ENCODE results near the gene MARCHF11.

The MARCHF11 gene

DNA sequence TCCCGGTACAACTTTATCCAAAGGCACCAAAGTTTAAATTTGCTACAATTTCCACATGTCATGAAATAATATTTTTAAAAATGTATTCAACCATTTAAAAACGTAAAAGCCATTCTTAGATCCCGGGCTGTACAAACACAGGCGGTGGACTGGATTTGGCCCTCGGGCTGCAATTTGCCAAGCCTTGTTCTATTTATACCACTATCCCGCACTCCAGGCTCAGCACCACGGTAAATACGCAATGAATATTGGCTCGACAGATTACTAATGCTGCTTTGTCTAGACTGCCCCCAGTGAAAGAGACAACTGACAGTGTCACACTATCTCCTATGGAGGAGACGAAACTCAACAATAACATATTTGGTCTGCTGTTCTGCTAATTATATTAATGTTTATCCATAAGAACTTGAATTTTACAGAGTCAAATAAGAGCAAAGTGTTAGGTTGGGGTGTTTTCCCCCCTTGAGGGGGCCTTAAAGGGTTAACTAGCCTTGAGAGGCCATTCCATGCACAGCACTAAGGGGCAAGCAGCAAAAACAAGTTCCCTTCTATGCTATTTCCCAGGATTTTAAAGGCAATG is 98.1 kb downstream of the MARCHF11 start:
- no peak for FAIRE-seq
- DNase-seq (ENCODE audit: insufficient read length): no peak
- no peak for TF ChIP-seq POLR2AphosphoS5 (IDR thresholded peaks at IDR 0.05; ENCODE audit: low read depth, low read length)

GRCh38 chr5:16076657-16077056 is 102.9 kb downstream of the MARCHF11 start:
- DNase-seq (ENCODE audit: insufficient read length) (no peak), FAIRE-seq (no peak)
- TF ChIP-seq POLR2AphosphoS5 (IDR thresholded peaks at IDR 0.05; ENCODE audit: low read depth, low read length) (no peak), POLR2A (IDR thresholded peaks at IDR 0.05; ENCODE audit: low read depth, low read length) (no peak), TAF1 (IDR thresholded peaks at IDR 0.05; ENCODE audit: borderline replicate concordance, low read depth, low read length) (no peak)

- DNase-seq (ENCODE audit: insufficient read length) (no peak), FAIRE-seq (no peak)
- TF ChIP-seq TAF1 (IDR thresholded peaks at IDR 0.05; ENCODE audit: borderline replicate concordance, low read depth, low read length): no peak
- TF ChIP-seq POLR2AphosphoS5 (IDR thresholded peaks at IDR 0.05; ENCODE audit: low read depth, low read length): no peak
- TF ChIP-seq POLR2A (IDR thresholded peaks at IDR 0.05; ENCODE audit: low read depth, low read length): no peak
Observed at GRCh38 chr5:16074358-16074757, 105.2 kb downstream of the MARCHF11 start.

DNA sequence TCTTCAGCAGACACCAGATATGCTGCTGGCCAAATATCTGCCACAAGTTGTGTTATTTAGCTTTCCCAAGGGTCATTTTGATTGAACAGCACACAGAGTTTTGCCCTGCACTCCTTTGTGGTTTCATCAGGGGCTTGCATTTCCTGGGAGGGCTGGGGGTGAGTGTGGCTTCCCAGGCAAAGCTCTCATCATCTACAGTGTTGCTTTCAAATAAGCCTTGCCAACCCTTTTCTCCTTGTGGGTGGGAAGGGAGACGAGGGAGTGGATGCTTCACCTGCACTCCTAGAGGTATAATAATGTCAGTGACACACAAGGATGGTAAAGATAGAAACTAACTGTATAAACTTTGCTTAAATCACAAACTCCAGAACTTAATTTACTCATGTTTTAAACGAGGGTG is 107.0 kb downstream of the MARCHF11 start:
- DNase-seq (ENCODE audit: insufficient read length): no peak
- FAIRE-seq: no peak
- TF ChIP-seq POLR2A (IDR thresholded peaks at IDR 0.05; ENCODE audit: low read depth, low read length) (no peak), POLR2AphosphoS5 (IDR thresholded peaks at IDR 0.05; ENCODE audit: low read depth, low read length) (no peak), TAF1 (IDR thresholded peaks at IDR 0.05; ENCODE audit: borderline replicate concordance, low read depth, low read length) (no peak)

GRCh38 chr5:16067415-16067814 is 112.2 kb downstream of the MARCHF11 start:
- DNase-seq (ENCODE audit: insufficient read length): no peak
- no peak for FAIRE-seq
- TF ChIP-seq POLR2AphosphoS5 (IDR thresholded peaks at IDR 0.05; ENCODE audit: low read depth, low read length): no peak
- no peak for TF ChIP-seq POLR2A (IDR thresholded peaks at IDR 0.05; ENCODE audit: low read depth, low read length)
- no peak for TF ChIP-seq TAF1 (IDR thresholded peaks at IDR 0.05; ENCODE audit: borderline replicate concordance, low read depth, low read length)

DNA sequence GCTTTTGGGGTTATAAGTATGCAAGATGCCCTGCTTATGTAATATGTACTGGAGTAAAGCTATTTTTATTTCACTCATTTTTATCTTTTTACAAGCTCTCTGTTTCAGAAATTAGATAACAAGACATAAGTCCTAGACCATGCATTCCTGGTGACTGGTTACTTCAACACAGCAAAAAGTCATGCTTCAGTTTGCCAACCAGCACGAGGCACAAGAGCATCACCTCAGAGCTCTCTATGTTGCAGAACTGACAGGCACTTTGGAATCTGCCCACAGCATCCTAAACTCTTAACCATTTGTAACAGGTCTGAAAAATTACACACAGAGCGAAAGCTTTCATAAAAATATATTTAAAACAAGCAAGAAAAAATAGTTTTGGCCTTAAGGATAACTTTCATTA is 112.8 kb downstream of the MARCHF11 start:
- FAIRE-seq (no peak), DNase-seq (ENCODE audit: insufficient read length) (no peak)
- TF ChIP-seq TAF1 (IDR thresholded peaks at IDR 0.05; ENCODE audit: borderline replicate concordance, low read depth, low read length): no peak
- no peak for TF ChIP-seq POLR2A (IDR thresholded peaks at IDR 0.05; ENCODE audit: low read depth, low read length)
- no peak for TF ChIP-seq POLR2AphosphoS5 (IDR thresholded peaks at IDR 0.05; ENCODE audit: low read depth, low read length)

DNA sequence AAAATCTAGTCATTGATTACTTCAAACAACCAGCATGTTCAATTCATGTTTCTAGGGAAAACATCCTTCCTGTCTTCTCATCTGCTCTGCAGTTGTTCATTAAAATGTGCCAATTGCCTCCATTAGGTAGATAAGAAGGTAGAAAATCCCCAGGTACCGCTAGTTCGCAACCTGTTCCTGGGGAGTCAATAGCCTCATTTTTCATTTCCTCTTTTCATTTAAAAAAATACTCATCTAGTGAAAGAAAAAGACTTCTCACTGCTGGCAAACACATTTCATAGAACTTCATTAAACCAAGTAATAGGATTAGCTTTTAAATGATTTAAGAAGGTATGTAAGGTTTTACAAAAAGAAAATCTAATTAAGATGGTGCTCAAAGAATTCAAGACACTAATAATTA is 113.3 kb downstream of the MARCHF11 start:
- no peak for DNase-seq (ENCODE audit: insufficient read length)
- TF ChIP-seq TAF1 (IDR thresholded peaks at IDR 0.05; ENCODE audit: borderline replicate concordance, low read depth, low read length): no peak
- no peak for TF ChIP-seq POLR2AphosphoS5 (IDR thresholded peaks at IDR 0.05; ENCODE audit: low read depth, low read length)
- FAIRE-seq: no peak

GRCh38 chr5:16065831-16066230 is 113.8 kb downstream of the MARCHF11 start:
- FAIRE-seq: no peak
- no peak for DNase-seq (ENCODE audit: insufficient read length)
- TF ChIP-seq POLR2A (IDR thresholded peaks at IDR 0.05; ENCODE audit: low read depth, low read length) (no peak), TAF1 (IDR thresholded peaks at IDR 0.05; ENCODE audit: borderline replicate concordance, low read depth, low read length) (no peak), POLR2AphosphoS5 (IDR thresholded peaks at IDR 0.05; ENCODE audit: low read depth, low read length) (no peak)

DNA sequence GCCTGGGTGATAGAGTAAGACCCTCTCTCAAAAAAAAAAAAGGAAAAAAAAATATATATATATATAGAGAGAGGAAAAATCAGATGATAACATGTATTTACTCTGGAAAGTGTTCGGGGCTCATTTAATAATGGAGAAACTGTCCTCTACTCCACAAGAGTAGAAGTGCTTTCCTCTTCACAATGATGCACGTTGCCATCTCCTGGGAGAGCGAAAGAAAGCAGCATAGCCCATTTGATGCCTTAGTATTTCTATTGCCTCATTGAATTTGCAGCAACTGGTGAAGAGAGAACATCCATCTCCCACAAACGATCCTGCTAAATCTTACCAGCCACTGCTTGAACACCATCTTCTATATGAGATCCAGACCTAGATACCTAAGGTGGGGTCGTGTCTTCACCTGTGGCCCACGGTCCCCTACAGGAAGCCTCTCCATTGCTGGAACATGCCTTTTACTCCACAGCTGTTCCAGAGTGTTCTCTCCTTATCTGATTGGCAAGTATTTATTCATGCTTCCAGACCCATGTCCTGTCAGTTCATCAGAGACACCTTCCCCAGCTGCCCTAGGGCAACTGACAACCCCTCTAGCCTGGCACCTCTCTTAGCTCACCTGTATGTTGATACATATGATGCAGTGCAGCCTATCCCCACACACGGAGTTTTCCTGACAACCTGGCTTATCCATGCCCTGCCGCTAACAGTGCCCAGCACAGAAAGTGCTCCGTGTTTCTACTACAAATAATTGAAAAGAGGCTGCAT is 115.3 kb downstream of the MARCHF11 start:
- no peak for FAIRE-seq
- TF ChIP-seq POLR2AphosphoS5 (IDR thresholded peaks at IDR 0.05; ENCODE audit: low read depth, low read length): no peak
- no peak for TF ChIP-seq TAF1 (IDR thresholded peaks at IDR 0.05; ENCODE audit: borderline replicate concordance, low read depth, low read length)

GRCh38 chr5:16061163-16061562 is 118.4 kb downstream of the MARCHF11 start:
- no peak for FAIRE-seq
- TF ChIP-seq POLR2AphosphoS5 (IDR thresholded peaks at IDR 0.05; ENCODE audit: low read depth, low read length) (no peak), TAF1 (IDR thresholded peaks at IDR 0.05; ENCODE audit: borderline replicate concordance, low read depth, low read length) (no peak), POLR2A (IDR thresholded peaks at IDR 0.05; ENCODE audit: low read depth, low read length) (no peak)
- no peak for DNase-seq (ENCODE audit: insufficient read length)

More for the DNA sequence above, 115.3 kb downstream of the MARCHF11 start:
- no peak for DNase-seq (ENCODE audit: insufficient read length)

DNA sequence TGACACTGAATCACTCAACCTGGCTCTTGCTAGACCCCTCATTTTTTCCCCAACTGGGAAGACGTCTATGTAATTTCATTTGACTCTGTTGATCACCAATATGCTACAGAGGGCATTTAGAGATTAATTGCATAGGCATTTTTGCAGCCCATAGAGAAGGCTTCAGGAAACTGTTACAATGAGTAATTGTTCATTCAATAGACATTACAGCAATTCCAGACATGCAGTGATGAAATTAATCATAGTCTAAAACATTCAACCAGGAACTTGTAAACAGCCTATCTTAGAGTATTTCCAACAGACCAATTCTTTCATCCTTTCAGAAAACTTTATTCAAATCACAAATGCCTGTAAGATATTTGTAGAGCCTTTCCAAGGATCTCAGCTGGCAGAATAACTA is 122.3 kb downstream of the MARCHF11 start:
- DNase-seq (ENCODE audit: insufficient read length) (no peak), FAIRE-seq (no peak)
- TF ChIP-seq TAF1 (IDR thresholded peaks at IDR 0.05; ENCODE audit: borderline replicate concordance, low read depth, low read length): no peak
- no peak for TF ChIP-seq POLR2A (IDR thresholded peaks at IDR 0.05; ENCODE audit: low read depth, low read length)
- no peak for TF ChIP-seq POLR2AphosphoS5 (IDR thresholded peaks at IDR 0.05; ENCODE audit: low read depth, low read length)

DNA sequence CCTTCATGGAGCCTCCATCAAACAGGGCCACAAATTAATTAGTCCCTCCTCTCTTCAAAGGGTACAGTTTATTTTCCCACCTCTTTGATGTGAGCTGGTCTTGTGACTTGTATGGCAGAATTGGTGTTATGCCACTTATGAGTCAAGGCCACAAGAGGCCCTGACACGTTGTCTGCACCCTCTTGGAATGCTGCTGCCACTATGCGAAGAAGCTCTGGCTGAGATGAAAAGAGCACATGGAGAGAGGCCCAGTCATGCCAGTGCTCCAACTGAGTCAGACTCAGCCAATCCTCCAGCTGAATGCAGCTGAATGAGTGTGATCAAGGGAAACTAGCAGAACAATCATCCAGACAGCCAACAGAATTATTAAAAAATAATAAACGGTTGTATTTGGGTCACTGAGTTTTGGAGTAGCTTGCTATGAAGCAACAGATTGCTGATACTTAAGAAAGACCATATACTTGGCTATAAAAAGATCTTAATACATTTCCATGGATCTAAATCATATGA is 128.3 kb downstream of the MARCHF11 start:
- no peak for TF ChIP-seq POLR2AphosphoS5 (IDR thresholded peaks at IDR 0.05; ENCODE audit: low read depth, low read length)
- TF ChIP-seq TAF1 (IDR thresholded peaks at IDR 0.05; ENCODE audit: borderline replicate concordance, low read depth, low read length): no peak
- no peak for TF ChIP-seq POLR2A (IDR thresholded peaks at IDR 0.05; ENCODE audit: low read depth, low read length)
- no peak for FAIRE-seq
- no peak for DNase-seq (ENCODE audit: insufficient read length)
